HepG2 (cell line): ENCODE measurements around the gene PRKCSH. TPM values are rescaled to one million over a fixed set of nuclear protein-coding genes. Genes with fewer than 3 reads are reported as not detected.

Source experiments
- CSRNP2 ChIP-seq: sonication (generic); formaldehyde crosslinking; conservative IDR thresholded peaks from 2 replicates; pipeline ENCODE4 v1.8.0; 2022; ENCODE audit warnings: low read depth, missing genetic modification reagents
- E2F1 ChIP-seq: sonication (generic); formaldehyde crosslinking; IDR thresholded peaks from 2 replicates; pipeline ENCODE4 v1.5.0; 2020; ENCODE audit warnings: missing genetic modification reagents
- KDM1A ChIP-seq: IDR thresholded peaks from 2 replicates; pipeline ENCODE4 v1.6.1; 2016; ENCODE audit warnings: missing compliant biosample characterization
- MYPOP ChIP-seq: sonication (generic); formaldehyde crosslinking; IDR thresholded peaks from 2 replicates; pipeline ENCODE4 v1.8.1; 2023; ENCODE audit warnings: mild to moderate bottlenecking, moderate library complexity, missing genetic modification reagents
- SMARCC2 ChIP-seq: fragments of 450-650 bp; IDR thresholded peaks from 2 replicates; pipeline ENCODE4 v1.6.1; 2017; ENCODE audit warnings: antibody characterized with exemption, mild to moderate bottlenecking
- SP4 ChIP-seq: sonication (generic); formaldehyde crosslinking; IDR thresholded peaks from 2 replicates; pipeline ENCODE4 v1.8.1; 2023; ENCODE audit warnings: mild to moderate bottlenecking, missing genetic modification reagents
- SRSF4 ChIP-seq: fragments of 200-400 bp; formaldehyde crosslinking; IDR thresholded peaks from one replicate; pipeline ENCODE4 v1.6.1; 2018; ENCODE audit warnings: mild to moderate bottlenecking, low read depth, low read length, moderate library complexity; ENCODE audit not compliant: poor library complexity, severe bottlenecking
- STAT6 ChIP-seq: sonication (generic); formaldehyde crosslinking; IDR thresholded peaks from 2 replicates; pipeline ENCODE4 v1.4.0; 2020; ENCODE audit warnings: missing genetic modification reagents, mild to moderate bottlenecking, borderline replicate concordance
- TCF7 ChIP-seq: sonication (generic); IDR thresholded peaks from 2 replicates; pipeline ENCODE4 v1.6.1; 2016; ENCODE audit warnings: antibody characterized with exemption, low read depth
- TFDP2 ChIP-seq: sonication (generic); formaldehyde crosslinking; IDR thresholded peaks from 2 replicates; pipeline ENCODE4 v1.4.0; 2020; ENCODE audit warnings: missing genetic modification reagents
- ZBTB39 ChIP-seq: sonication (generic); formaldehyde crosslinking; IDR thresholded peaks from 2 replicates; pipeline ENCODE4 v1.5.0; 2020; ENCODE audit warnings: missing genetic modification reagents
- ZNF160 ChIP-seq: sonication (generic); formaldehyde crosslinking; IDR thresholded peaks from 2 replicates; pipeline ENCODE4 v1.8.0; 2022; ENCODE audit warnings: mild to moderate bottlenecking, inconsistent platforms, missing genetic modification reagents
- ZNF20 ChIP-seq: sonication (generic); formaldehyde crosslinking; IDR thresholded peaks from 2 replicates; pipeline ENCODE4 v1.4.0; 2020; ENCODE audit warnings: mild to moderate bottlenecking, moderate library complexity, missing genetic modification reagents
- ZNF691 ChIP-seq: sonication (generic); formaldehyde crosslinking; IDR thresholded peaks from 2 replicates; pipeline ENCODE4 v1.4.0; 2020; ENCODE audit warnings: missing genetic modification reagents, low read depth, mild to moderate bottlenecking, borderline replicate concordance
- ZNF703 ChIP-seq: sonication (generic); formaldehyde crosslinking; IDR thresholded peaks from 2 replicates; pipeline ENCODE4 v1.5.1; 2020; ENCODE audit warnings: missing genetic modification reagents, mild to moderate bottlenecking, moderate library complexity, borderline replicate concordance
- ZNF850 ChIP-seq: sonication (generic); formaldehyde crosslinking; conservative IDR thresholded peaks from 2 replicates; pipeline ENCODE4 v1.9.0; 2021; ENCODE audit warnings: mild to moderate bottlenecking, missing genetic modification reagents
- polyA plus RNA-seq, 8 experiments: library from polyadenylated mRNA; depleted of rRNA in 3 of 8; stranded (reverse) in 7 of 8; unstranded in 1 of 8; fragments of >200 nt; fragmentation: Illumina TruSeq in 4 of 8; extraction: Trizol in 4 of 8; gene quantifications; 2 replicates each; pipeline versions ENCODE4 v1.2.1 to v1.2.3, GENCODE V29; 2011 to 2016; ENCODE audit warnings: low read depth in 4 of 8, missing spikeins in 1 of 8, mixed read lengths in 1 of 8; ENCODE audit not compliant: insufficient read depth in 1 of 8
- total RNA-seq, 5 experiments: library from RNA; depleted of rRNA; stranded (reverse); fragments of >200 nt; fragmentation: Illumina TruSeq; extraction: Trizol; gene quantifications; 2 replicates each; pipeline ENCODE4 v1.2.3, GENCODE V29; 2016; ENCODE audit warnings: low read depth in 1 of 5

Gene PRKCSH
- total and polyA plus RNA-seq, 2 of the 13 experiments (the other 11 are each of a cell fraction or from before 2014, with no cell fraction given): 85.1 to 125 TPM

GRCh38 chr19:11435057-11435832 lies at the start of gene PRKCSH, which contains the start of gene ODAD3 (continued):
- TF ChIP-seq STAT6 (CRISPR knock-in tag) (peak; percentile 55; the same call in 1 of the 2 replicates), SRSF4 (no peak), E2F1 (peak; percentile 95), ZNF20 (CRISPR knock-in tag) (no peak), CSRNP2 (no peak), ZNF691 (0 out of 2 replicates have a peak, but pooled peaks have one; percentile 18), TCF7 (no peak), ZNF160 (peak; percentile 34; the same call in 1 of the 2 replicates), SP4 (CRISPR knock-in tag) (peak; percentile 92), SMARCC2 (no peak), MYPOP (no peak), ZNF703 (CRISPR knock-in tag) (no peak), ZBTB39 (CRISPR knock-in tag) (no peak), KDM1A (CRISPR knock-in tag) (peak; percentile 77; the same call in 1 of the 2 replicates), ZNF850 (CRISPR knock-in tag) (no peak), TFDP2 (peak; percentile 89)
